GM23338 (cell line): Measurements from ENCODE around the gene UROS. TPM values are rescaled to one million over a fixed set of nuclear protein-coding genes. Genes with fewer than 3 reads are reported as not detected.

Experiments used
- ATAC-seq: fragments of 200-7000 bp; cut with Tn5 transposase; 3 replicates; pipeline ENCODE4 v1.9.1; 2020
- DNase-seq: peaks from one replicate; pipeline ENCODE4 v3.0.0-alpha.2; 2015; ENCODE audit warnings: low spot score
- H2AFZ ChIP-seq: fragments of 200-600 bp; sonication (generic); 2 replicates; pipeline ENCODE4 v1.8.0; 2016; ENCODE audit warnings: antibody characterized with exemption, mild to moderate bottlenecking, moderate library complexity
- H3F3A ChIP-seq: fragments of 200-600 bp; sonication (generic); replicated peaks from 2 replicates; pipeline ENCODE4 v1.8.0; 2017; ENCODE audit warnings: antibody characterized with exemption, mixed run types, low read depth
- H3K27ac ChIP-seq: fragments of 200-600 bp; sonication (generic); 2 replicates; pipeline ENCODE4 v1.6.1; 2016; ENCODE audit warnings: low read depth
- H3K27me3 ChIP-seq: fragments of 200-600 bp; sonication (generic); 2 replicates; pipeline ENCODE4 v1.8.0; 2016; ENCODE audit warnings: mild to moderate bottlenecking, mixed run types, moderate library complexity; ENCODE audit not compliant: insufficient read depth
- H3K36me3 ChIP-seq: fragments of 200-600 bp; sonication (generic); 2 replicates; pipeline ENCODE4 v1.8.0; 2016; ENCODE audit warnings: mild to moderate bottlenecking; ENCODE audit not compliant: insufficient read depth
- H3K4me1 ChIP-seq: fragments of 200-600 bp; sonication (generic); 2 replicates; pipeline ENCODE4 v1.8.0; 2016; ENCODE audit warnings: mild to moderate bottlenecking, moderate library complexity; ENCODE audit not compliant: insufficient read depth
- H3K4me2 ChIP-seq: fragments of 200-600 bp; sonication (generic); 2 replicates; pipeline ENCODE4 v1.7.1; 2017; ENCODE audit warnings: mixed run types
- H3K4me3 ChIP-seq: fragments of 200-600 bp; sonication (generic); 2 replicates; pipeline ENCODE4 v1.6.1; 2016; ENCODE audit warnings: mixed run types
- H3K79me2 ChIP-seq: fragments of 200-600 bp; sonication (generic); replicated peaks from 2 replicates; pipeline ENCODE4 v1.8.0; 2017; ENCODE audit warnings: mild to moderate bottlenecking; ENCODE audit not compliant: insufficient read depth
- H3K9me2 ChIP-seq: fragments of 200-600 bp; sonication (generic); 2 replicates; pipeline ENCODE4 v1.8.0; 2017; ENCODE audit not compliant: insufficient read depth
- H4K20me1 ChIP-seq: fragments of 200-600 bp; sonication (generic); replicated peaks from 2 replicates; pipeline ENCODE4 v1.8.0; 2017; ENCODE audit warnings: mild to moderate bottlenecking; ENCODE audit not compliant: insufficient read depth
- H3K27ac Mint-ChIP-seq: 2 replicates; pipeline ENCODE4 v1.8.0; 2020; ENCODE audit warnings: inconsistent platforms, mild to moderate bottlenecking, moderate library complexity, mixed read lengths
- H3K27me3 Mint-ChIP-seq: 3 replicates; pipeline ENCODE4 v1.8.0; 2022; ENCODE audit warnings: low read depth, mild to moderate bottlenecking, moderate library complexity, mixed read lengths, inconsistent platforms; ENCODE audit not compliant: insufficient read depth, poor library complexity
- H3K36me3 Mint-ChIP-seq: 3 replicates; pipeline ENCODE4 v1.8.0; 2021; ENCODE audit warnings: low read depth, mild to moderate bottlenecking, inconsistent platforms, moderate library complexity, mixed read lengths
- H3K4me1 Mint-ChIP-seq: 3 replicates; pipeline ENCODE4 v1.8.0; 2020; ENCODE audit warnings: mild to moderate bottlenecking, inconsistent platforms, mixed read lengths
- H3K4me3 Mint-ChIP-seq: 3 replicates; pipeline ENCODE4 v1.8.0; 2021; ENCODE audit warnings: moderate library complexity, mild to moderate bottlenecking, inconsistent platforms, mixed read lengths
- H3K9me3 Mint-ChIP-seq: 3 replicates; pipeline ENCODE4 v1.8.0; 2020; ENCODE audit warnings: moderate library complexity, mild to moderate bottlenecking, inconsistent platforms, mixed read lengths
- CTCF ChIP-seq, 2 experiments: fragments of 200-600 bp in 1 of 2; sonication (generic) in 1 of 2; conservative IDR thresholded peaks; 2 replicates each; pipeline versions ENCODE4 v1.5.1 to v1.6.1; 2016 to 2017; ENCODE audit warnings: antibody characterized with exemption in 2 of 2, low read depth in 2 of 2, mild to moderate bottlenecking in 2 of 2, moderate library complexity in 1 of 2
- EZH2 ChIP-seq: fragments of 200-600 bp; sonication (generic); IDR thresholded peaks from one replicate; pipeline ENCODE4 v1.8.0; 2017; ENCODE audit warnings: antibody characterized with exemption, mild to moderate bottlenecking, low read depth; ENCODE audit not compliant: unreplicated experiment
- JUNB ChIP-seq: IDR thresholded peaks from one replicate; pipeline ENCODE4 v1.6.1; 2016; ENCODE audit warnings: antibody characterized with exemption; ENCODE audit not compliant: unreplicated experiment
- STAT1 ChIP-seq: IDR thresholded peaks from one replicate; pipeline ENCODE4 v1.6.1; 2016; ENCODE audit warnings: antibody characterized with exemption; ENCODE audit not compliant: unreplicated experiment
- ZNF114 ChIP-seq: fragments of 250-450 bp; sonication (Bioruptor Pico); IDR thresholded peaks from 2 replicates; pipeline ENCODE4 v1.5.0; 2020; ENCODE audit warnings: mild to moderate bottlenecking, moderate library complexity
- ZNF462 ChIP-seq: fragments of 250-450 bp; sonication (Bioruptor Pico); IDR thresholded peaks from 2 replicates; pipeline ENCODE4 v1.5.0; 2020; ENCODE audit warnings: mild to moderate bottlenecking, moderate library complexity
- polyA plus RNA-seq: library from polyadenylated mRNA; unstranded; fragments of >200 nt; fragmentation: Nextera tagmentation; extraction: Ambion mirVana; gene quantifications from 2 replicates; pipeline ENCODE4 v1.2.1, GENCODE V29; 2016
- total RNA-seq: library from RNA; depleted of rRNA; stranded (reverse); fragments of >200 nt; shearing (Covaris generic); gene quantifications from 2 replicates; pipeline ENCODE4 v1.2.3, GENCODE V29; 2014

Gene UROS
- total and polyA plus RNA-seq, 2 experiments from 2014 or later = 41.3 to 43.4 TPM

GRCh38 chr10:125802131-125802530 lies 20.9 kb downstream of the UROS start:
- H3K9me3 Mint-ChIP-seq = no peaks in the 10 kb centered on the region
- ATAC-seq (no peak), DNase-seq (no peak)
- H2AFZ ChIP-seq = no peak overlapping the region
- H3K9me2 ChIP-seq = peaks cover 8% of the 10 kb centered on the region; the same call in 1 of the 2 replicates
- no peak overlapping the region for H3K4me3 ChIP-seq
- H4K20me1 ChIP-seq = no peaks in the 10 kb centered on the region; the same call in 1 of the 2 replicates
- no peaks in the 10 kb centered on the region for H3K27me3 ChIP-seq
- H3K4me3 Mint-ChIP-seq = no peak overlapping the region
- no peaks in the 10 kb centered on the region for H3F3A ChIP-seq
- no peak overlapping the region for H3K4me2 ChIP-seq
- TF ChIP-seq STAT1 (no peak), CTCF (conservative IDR thresholded peaks at IDR 0.05; ENCODE audit: low read depth in 2 of 2) (no peak), ZNF462 (no peak), EZH2 (no peak), ZNF114 (CRISPR knock-in tag) (no peak), JUNB (no peak)
- H3K27me3 Mint-ChIP-seq = peaks cover 5% of the 10 kb centered on the region
- H3K4me1 Mint-ChIP-seq = peaks cover 8% of the 10 kb centered on the region
- no peak overlapping the region for H3K27ac ChIP-seq
- H3K36me3 ChIP-seq = no peaks in the 10 kb centered on the region
- no peaks in the 10 kb centered on the region for H3K79me2 ChIP-seq
- no peak overlapping the region for H3K27ac Mint-ChIP-seq
- peaks cover 50% of the 10 kb centered on the region for H3K36me3 Mint-ChIP-seq
- H3K4me1 ChIP-seq = no peaks in the 10 kb centered on the region
